Naive B cell (primary cell): ENCODE data around the gene PADI3. TPM values are rescaled to one million over a fixed set of nuclear protein-coding genes. Genes with fewer than 3 reads are reported as not detected.

ENCODE experiments used
- ATAC-seq, 2 donors: fragments of 150-1000 bp; cut with Tn5 transposase; 2 replicates each; pipeline ENCODE4 v1.10.0; 2021; ENCODE audit warnings: low read depth in 2 of 2, mild to moderate bottlenecking in 2 of 2, moderate library complexity in 2 of 2
- DNase-seq: peaks from one replicate; pipeline ENCODE4 v3.0.0; 2022
- H3K27ac Mint-ChIP-seq, 6 donors: one replicate each; pipeline ENCODE4 v1.8.0; 2020 to 2022; ENCODE audit warnings: mild to moderate bottlenecking in 6 of 6, mixed read lengths in 6 of 6, moderate library complexity in 5 of 6, inconsistent platforms in 2 of 6
- H3K27me3 Mint-ChIP-seq, 3 donors: one replicate each; pipeline ENCODE4 v1.8.0; 2021 to 2022; ENCODE audit warnings: mixed read lengths in 3 of 3, mild to moderate bottlenecking in 1 of 3
- H3K36me3 Mint-ChIP-seq, 2 donors: one replicate each; pipeline ENCODE4 v1.8.0; 2020 to 2022; ENCODE audit warnings: mixed read lengths in 2 of 2, inconsistent platforms in 1 of 2, mild to moderate bottlenecking in 1 of 2
- H3K4me1 Mint-ChIP-seq, 3 donors: one replicate each; pipeline ENCODE4 v1.8.0; 2020 to 2022; ENCODE audit warnings: mixed read lengths in 3 of 3, inconsistent platforms in 1 of 3, mild to moderate bottlenecking in 1 of 3, moderate library complexity in 1 of 3
- H3K4me3 Mint-ChIP-seq, 8 donors: one replicate each; pipeline ENCODE4 v1.8.0; 2020 to 2022; ENCODE audit warnings: mild to moderate bottlenecking in 8 of 8, mixed read lengths in 8 of 8, moderate library complexity in 8 of 8, inconsistent platforms in 2 of 8
- H3K9me3 Mint-ChIP-seq, 7 donors: one replicate each; pipeline ENCODE4 v1.8.0; 2020 to 2022; ENCODE audit warnings: mixed read lengths in 7 of 7, mild to moderate bottlenecking in 5 of 7, inconsistent platforms in 2 of 7, moderate library complexity in 1 of 7
- polyA plus RNA-seq, 6 donors: library from polyadenylated mRNA; unstranded; fragments of 300-500 nt; fragmentation: Illumina TruSeq; gene quantifications; one replicate each; pipeline ENCODE4 v1.2.3, GENCODE V29; 2021; ENCODE audit warnings: low read depth in 6 of 6

The PADI3 gene
- polyA plus RNA-seq, 6 donors from 2014 or later, result not detected

DNA sequence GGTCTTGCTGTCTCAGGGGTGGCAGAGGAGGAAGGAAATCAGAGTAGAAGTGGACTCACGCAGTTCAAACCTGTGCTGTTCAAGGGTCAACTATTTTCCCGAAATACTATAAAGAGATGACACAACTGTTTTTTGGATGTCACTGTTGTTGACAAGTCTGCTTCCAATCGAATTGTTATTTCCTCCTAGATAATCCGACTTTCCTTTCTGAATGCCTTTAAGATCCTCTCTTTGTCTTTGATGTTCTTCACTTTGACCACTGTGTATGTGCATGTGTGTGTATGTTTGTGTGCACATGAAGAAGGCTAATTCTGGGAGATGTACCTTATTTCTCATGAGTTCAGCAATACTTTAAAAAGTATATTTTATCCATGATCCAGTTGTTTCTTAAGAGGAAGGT lies 80.7 kb downstream of the PADI3 start:
- H3K27me3 Mint-ChIP-seq, result peaks cover 5 to 37% (median 36%) of the 10 kb centered on the region in 3 donors
- H3K27ac Mint-ChIP-seq, result no peak overlapping the region
- peaks cover 1 to 18% (median 4%) of the 10 kb centered on the region in 7 donors for H3K9me3 Mint-ChIP-seq
- ATAC-seq (no peak), DNase-seq (no peak)
- H3K36me3 Mint-ChIP-seq, result peaks cover 11 to 15% of the 10 kb centered on the region in 2 donors
- H3K4me3 Mint-ChIP-seq, result no peak overlapping the region
- no peaks in the 10 kb centered on the region for H3K4me1 Mint-ChIP-seq

DNA sequence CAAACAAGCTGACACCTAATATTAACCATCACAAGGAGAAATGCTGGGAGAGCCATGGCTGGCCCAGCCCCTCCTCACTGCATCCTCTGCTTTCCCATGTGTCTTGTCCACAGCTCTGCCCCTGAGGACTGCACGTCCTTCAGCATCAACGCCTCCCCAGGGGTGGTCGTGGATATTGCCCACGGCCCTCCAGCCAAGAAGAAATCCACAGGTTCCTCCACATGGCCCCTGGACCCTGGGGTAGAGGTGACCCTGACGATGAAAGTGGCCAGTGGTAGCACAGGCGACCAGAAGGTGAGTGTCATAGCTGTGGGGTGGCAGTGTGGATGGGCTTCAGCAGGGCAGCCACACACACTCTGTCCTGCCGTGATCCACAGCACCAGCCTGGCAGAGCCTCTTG lies 82.0 kb downstream of the PADI3 start:
- peaks cover 8 to 15% of the 10 kb centered on the region in 2 donors for H3K36me3 Mint-ChIP-seq
- no peak overlapping the region for H3K4me3 Mint-ChIP-seq
- ATAC-seq, result no peak
- H3K4me1 Mint-ChIP-seq, result no peaks in the 10 kb centered on the region
- no peak overlapping the region for H3K27ac Mint-ChIP-seq
- no peak for DNase-seq
- peaks cover 5 to 38% (median 37%) of the 10 kb centered on the region in 3 donors for H3K27me3 Mint-ChIP-seq
- H3K9me3 Mint-ChIP-seq, result peaks cover 0 to 14% (median 4%) of the 10 kb centered on the region in 7 donors

DNA sequence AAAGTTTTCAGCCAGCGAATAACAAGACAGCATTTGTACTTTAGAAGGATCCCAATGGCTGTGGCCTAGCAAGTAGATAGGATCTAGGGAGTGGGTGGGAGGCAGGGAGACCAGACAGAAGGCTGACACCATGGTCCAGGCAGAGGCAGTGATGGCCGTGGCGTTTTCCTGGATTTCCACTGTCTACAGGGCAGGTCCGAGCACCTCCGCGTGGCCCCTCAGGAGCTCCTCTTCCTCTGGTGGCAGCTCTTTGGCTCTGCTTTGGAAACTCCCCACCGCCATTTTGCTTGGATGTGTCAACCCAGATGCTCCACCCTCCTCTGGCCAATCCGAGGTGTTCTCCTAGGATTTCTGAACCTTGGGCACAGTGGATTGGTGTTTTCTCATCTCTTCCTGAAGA lies 84.2 kb downstream of the PADI3 start:
- no peak for DNase-seq
- Mint-ChIP-seq H3K9me3 (peaks cover 0 to 14% (median 4%) of the 10 kb centered on the region in 7 donors), H3K27ac (no peak overlapping the region), H3K27me3 (peaks cover 5 to 46% (median 44%) of the 10 kb centered on the region in 3 donors), H3K4me1 (peaks cover 0 to 4% (median 0%) of the 10 kb centered on the region in 3 donors), H3K4me3 (no peak overlapping the region), H3K36me3 (peaks cover 8 to 15% of the 10 kb centered on the region in 2 donors)
- ATAC-seq, result no peak

Other genes starting within 250 kb of the PADI3 start
- 10 to 100 TPM in 5 of 6 donors, 1 to 10 TPM in 1; 6.3 to 39.6 (median 22.3) TPM for gene ATP13A2, start 237.2 kb upstream of the PADI3 start, polyA plus RNA-seq
- 100 to 1,000 TPM; 133 to 248 (median 150) TPM for gene SDHB, start 195.1 kb upstream of the PADI3 start, polyA plus RNA-seq
- gene PADI2, start 129.6 kb upstream of the PADI3 start, polyA plus RNA-seq, result under 1 TPM in 4 of 6 donors, not detected in 2; 0.08 to 0.74 (median 0.09) TPM
- gene PADI1, start 44.0 kb upstream of the PADI3 start, polyA plus RNA-seq, result not detected
- 1 to 10 TPM; 1.0 to 4.7 (median 1.9) TPM for gene PADI4, start 59.1 kb downstream of the PADI3 start, polyA plus RNA-seq
- not detected for gene PADI6, start 123.1 kb downstream of the PADI3 start, polyA plus RNA-seq
- gene RCC2, start 190.6 kb downstream of the PADI3 start, polyA plus RNA-seq, result 10 to 100 TPM; 15.3 to 43.0 (median 24.2) TPM